Activated CD4-positive, alpha-beta T cell treated with anti-CD3 and anti-CD28 coated beads, Interleukin-2, amount 50 U/mL, for 16 hours (primary cell): ENCODE data around the gene UBL5.
"Not testable (repeated sequence)": the region's sequence is repeated elsewhere in the genome, so short reads cannot be mapped to it uniquely, and the experiment has no call there.

ENCODE experiments used
- DNase-seq: peaks from one replicate; pipeline ENCODE4 v3.0.0-alpha.2; 2020

The UBL5 gene

GRCh38 chr19:9818175-9818733 is 9.5 kb upstream of the UBL5 start:
- no peak for DNase-seq

GRCh38 chr19:9818734-9819595 is 8.8 kb upstream of the UBL5 start, which contains the start of gene FBXL12:
Gene FBXL12 (minus strand): TSS chr19:9819079. CDS start chr19:9818813, 266 bp downstream.
- DNase-seq, result peak; percentile 100

GRCh38 chr19:9819596-9819909 is 8.2 kb upstream of the UBL5 start:
- no peak for DNase-seq

- not testable (repeated sequence) for DNase-seq
Measured at GRCh38 chr19:9820034-9820433, 7.7 kb upstream of the UBL5 start.

- DNase-seq, result no peak
Measured at GRCh38 chr19:9823816-9824215, 3.9 kb upstream of the UBL5 start.

- no peak for DNase-seq
Measured at GRCh38 chr19:9828551-9829063, 889 bp downstream of the UBL5 start.

- no peak for DNase-seq
Measured at GRCh38 chr19:9834307-9834725, 6.6 kb downstream of the UBL5 start.

- DNase-seq, result peak; percentile 99
Measured at GRCh38 chr19:9834726-9835506, 7.2 kb downstream of the UBL5 start, which contains the start of gene PIN1. Gene PIN1 (plus strand): TSS chr19:9835318. CDS start chr19:9835345, 27 bp downstream.

- no peak for DNase-seq
Measured at GRCh38 chr19:9835507-9835949, 7.8 kb downstream of the UBL5 start.

- no peak for DNase-seq
Measured at GRCh38 chr19:9836021-9836420, 8.3 kb downstream of the UBL5 start.

GRCh38 chr19:9838324-9838723 is 10.6 kb downstream of the UBL5 start:
- no peak for DNase-seq

GRCh38 chr19:9839415-9839814 is 11.7 kb downstream of the UBL5 start:
- no peak for DNase-seq

GRCh38 chr19:9842834-9843625 is 15.3 kb downstream of the UBL5 start:
- no peak for DNase-seq

GRCh38 chr19:9843626-9844273 is 16.0 kb downstream of the UBL5 start:
- not testable (repeated sequence) for DNase-seq

- peak; percentile 30 for DNase-seq
Measured at GRCh38 chr19:9847087-9847671, 19.5 kb downstream of the UBL5 start.

- DNase-seq, result no peak
Measured at GRCh38 chr19:9848060-9848459, 20.3 kb downstream of the UBL5 start.

GRCh38 chr19:9848762-9849161 is 21.0 kb downstream of the UBL5 start:
- no peak for DNase-seq

- no peak for DNase-seq
Measured at GRCh38 chr19:9849791-9850190, 22.1 kb downstream of the UBL5 start.

- DNase-seq, result no peak
Measured at GRCh38 chr19:9850235-9850959, 22.7 kb downstream of the UBL5 start.

- no peak for DNase-seq
Measured at GRCh38 chr19:9854282-9854846, 26.6 kb downstream of the UBL5 start.
